Natural killer cell (primary cell): Measurements from ENCODE around the gene RBM6. TPM values are rescaled to one million over a fixed set of nuclear protein-coding genes. Genes with fewer than 3 reads are reported as not detected.

Experiments
- ATAC-seq, 3 donors: fragments of 150-1000 bp in 2 of 3; fragments of 200-7000 bp in 1 of 3; cut with Tn5 transposase; 1 replicate in 1 of 3; 2 replicates in 2 of 3; pipeline ENCODE4 v1.10.0; 2021; ENCODE audit warnings: mild to moderate bottlenecking in 2 of 3, moderate library complexity in 2 of 3
- DNase-seq, 2 donors: peaks; one replicate each; pipeline versions ENCODE4 v3.0.0 to v3.0.0-alpha.2; 2013 to 2021; ENCODE audit warnings: mixed read lengths in 1 of 2
- H3K27ac ChIP-seq: one replicate; pipeline ENCODE4 v1.5.1; 2013; ENCODE audit warnings: mild to moderate bottlenecking, low read length
- H3K27me3 ChIP-seq: one replicate; pipeline ENCODE4 v1.6.1; 2013; ENCODE audit warnings: low read length; ENCODE audit not compliant: control insufficient read depth, insufficient read depth
- H3K36me3 ChIP-seq: one replicate; pipeline ENCODE4 v1.6.1; 2013; ENCODE audit warnings: low read length; ENCODE audit not compliant: control insufficient read depth, insufficient read depth
- H3K4me1 ChIP-seq: one replicate; pipeline ENCODE4 v1.6.1; 2013; ENCODE audit warnings: low read length; ENCODE audit not compliant: control insufficient read depth, insufficient read depth
- H3K4me3 ChIP-seq: one replicate; pipeline ENCODE4 v1.5.1; 2013; ENCODE audit warnings: low read length
- H3K9me3 ChIP-seq: one replicate; pipeline ENCODE4 v1.6.1; 2013; ENCODE audit warnings: low read length; ENCODE audit not compliant: control insufficient read depth, insufficient read depth
- H3K27ac Mint-ChIP-seq, 2 donors: one replicate each; pipeline ENCODE4 v1.8.0; 2022; ENCODE audit warnings: mild to moderate bottlenecking in 2 of 2, mixed read lengths in 2 of 2, moderate library complexity in 1 of 2
- H3K27me3 Mint-ChIP-seq, 2 donors: one replicate each; pipeline ENCODE4 v1.8.0; 2022; ENCODE audit warnings: low read depth in 2 of 2, mixed read lengths in 2 of 2
- H3K36me3 Mint-ChIP-seq: one replicate; pipeline ENCODE4 v1.8.0; 2022; ENCODE audit warnings: mixed read lengths
- H3K4me1 Mint-ChIP-seq, 2 donors: one replicate each; pipeline ENCODE4 v1.8.0; 2022; ENCODE audit warnings: mixed read lengths in 2 of 2
- H3K4me3 Mint-ChIP-seq: one replicate; pipeline ENCODE4 v1.8.0; 2022; ENCODE audit warnings: mild to moderate bottlenecking, moderate library complexity, mixed read lengths
- H3K9me3 Mint-ChIP-seq, 2 donors: one replicate each; pipeline ENCODE4 v1.8.0; 2022; ENCODE audit warnings: mixed read lengths in 2 of 2
- CTCF ChIP-seq: fragments of 200-600 bp; IDR thresholded peaks from one replicate; pipeline ENCODE4 v1.8.0; 2022; ENCODE audit warnings: antibody characterized with exemption
- WGBS: methylation state at CpG from one replicate; pipeline ENCODE4 v1.1.7; 2013; ENCODE audit warnings: missing lambda C conversion rate; ENCODE audit not compliant: insufficient coverage; 5-methylcytosine and 5-hydroxymethylcytosine counted together
- intact Hi-C: fragments of 100-400 bp; cut with micrococcal nuclease; formaldehyde crosslinking; loops from one replicate; pipeline ENCODE4 v1.14.2; 2022
- total RNA-seq, 4 donors: library from RNA; stranded (reverse); fragments of 120-200 nt in 1 of 4; gene quantifications; one replicate each; pipeline versions ENCODE4 v1.2.3 to v1.2.4, GENCODE V29; 2013 to 2022

RBM6 gene
- total RNA-seq, 3 donors from 2014 or later (not counting 1 experiment from before 2014, with no cell fraction given) = 155 to 193 (median 157) TPM

- Histone ChIP-seq H3K27ac (no peak overlapping the region), H3K4me1 (no peaks in the 10 kb centered on the region), H3K36me3 (peaks cover 3% of the 10 kb centered on the region), H3K4me3 (no peak overlapping the region), H3K27me3 (no peaks in the 10 kb centered on the region), H3K9me3 (no peaks in the 10 kb centered on the region)
- Mint-ChIP-seq H3K4me3 (no peak overlapping the region), H3K9me3 (no peaks in the 10 kb centered on the region), H3K36me3 (no peaks in the 10 kb centered on the region), H3K4me1 (peaks cover 28 to 31% of the 10 kb centered on the region in 2 donors), H3K27ac (no peak overlapping the region), H3K27me3 (no peaks in the 10 kb centered on the region)
- intact Hi-C loops = no loop called here
- ATAC-seq (no peak), DNase-seq (no peak)
- no peak for TF ChIP-seq CTCF
- 95% methylated on average over 6 of the region's 6 CpGs for WGBS
These were observed 13.0 kb downstream of the RBM6 start for GRCh38 chr3:49952924-49953323.

- 85% methylated on average over 3 of the region's 3 CpGs for WGBS
- H3K36me3 ChIP-seq = peaks cover 3% of the 10 kb centered on the region
- peaks cover 31 to 33% of the 10 kb centered on the region in 2 donors for H3K4me1 Mint-ChIP-seq
- ATAC-seq (no peak), DNase-seq (no peak)
- no peaks in the 10 kb centered on the region for H3K4me1 ChIP-seq
- no peaks in the 10 kb centered on the region for H3K9me3 Mint-ChIP-seq
- no peak overlapping the region for H3K27ac ChIP-seq
- no peak overlapping the region for H3K4me3 ChIP-seq
- peak overlapping the region; percentile 29 for H3K4me3 Mint-ChIP-seq
- TF ChIP-seq CTCF = no peak
- H3K27ac Mint-ChIP-seq = peak overlapping the region in 1 of 2 donors; percentile 29
- H3K27me3 Mint-ChIP-seq = no peaks in the 10 kb centered on the region
- H3K27me3 ChIP-seq = no peaks in the 10 kb centered on the region
- no peaks in the 10 kb centered on the region for H3K36me3 Mint-ChIP-seq
- no peaks in the 10 kb centered on the region for H3K9me3 ChIP-seq
- intact Hi-C loops = no loop called here
These were observed 15.7 kb downstream of the RBM6 start for GRCh38 chr3:49955636-49956035.

GRCh38 chr3:49966233-49966942 lies 26.4 kb downstream of the RBM6 start:
- Mint-ChIP-seq H3K27ac (no peak overlapping the region), H3K4me1 (peaks cover 8 to 27% of the 10 kb centered on the region in 2 donors), H3K27me3 (no peaks in the 10 kb centered on the region), H3K9me3 (no peaks in the 10 kb centered on the region), H3K36me3 (no peaks in the 10 kb centered on the region), H3K4me3 (no peak overlapping the region)
- Histone ChIP-seq H3K9me3 (no peaks in the 10 kb centered on the region), H3K36me3 (peaks cover 7% of the 10 kb centered on the region), H3K27me3 (no peaks in the 10 kb centered on the region), H3K27ac (no peak overlapping the region), H3K4me3 (no peak overlapping the region), H3K4me1 (peaks cover 6% of the 10 kb centered on the region)
- no CpG with 5 or more reads among the region's 1 CpG for WGBS
- ATAC-seq = no peak
- DNase-seq = no peak
- intact Hi-C loops = no loop called here
- TF ChIP-seq CTCF = no peak

GRCh38 chr3:49967291-49967690 lies 27.3 kb downstream of the RBM6 start:
- no peaks in the 10 kb centered on the region for H3K9me3 Mint-ChIP-seq
- 99% methylated on average over 6 of the region's 6 CpGs for WGBS
- DNase-seq (no peak), ATAC-seq (no peak)
- peaks cover 8 to 24% of the 10 kb centered on the region in 2 donors for H3K4me1 Mint-ChIP-seq
- no peaks in the 10 kb centered on the region for H3K27me3 ChIP-seq
- no peak overlapping the region for H3K27ac Mint-ChIP-seq
- H3K36me3 Mint-ChIP-seq = no peaks in the 10 kb centered on the region
- H3K27ac ChIP-seq = no peak overlapping the region
- no peak overlapping the region for H3K4me3 Mint-ChIP-seq
- H3K4me3 ChIP-seq = no peak overlapping the region
- intact Hi-C loops = no loop called here
- no peaks in the 10 kb centered on the region for H3K9me3 ChIP-seq
- peaks cover 14% of the 10 kb centered on the region for H3K36me3 ChIP-seq
- H3K4me1 ChIP-seq = no peaks in the 10 kb centered on the region
- H3K27me3 Mint-ChIP-seq = no peaks in the 10 kb centered on the region
- TF ChIP-seq CTCF = no peak
